Fibroblast of mammary gland (primary cell): Measurements from ENCODE around the gene LRRC47.
"Not testable (repeated sequence)": the region's sequence is repeated elsewhere in the genome, so short reads cannot be mapped to it uniquely, and the experiment has no call there.

Experiments used
- DNase-seq: peaks from one replicate; pipeline ENCODE4 v3.0.0-alpha.2; 2010; ENCODE audit warnings: low read depth
- H3K4me3 ChIP-seq: 2 replicates; pipeline ENCODE4 v1.5.1; 2011; ENCODE audit warnings: low read depth, mild to moderate bottlenecking, low read length, moderate library complexity; ENCODE audit not compliant: control insufficient read depth
- TF ChIP-seq, protein P1 (sequence below): conservative IDR thresholded peaks from 2 replicates; pipeline ENCODE4 v1.5.1; 2011; ENCODE audit warnings: low read depth, low read length, inconsistent platforms; ENCODE audit not compliant: control insufficient read depth, insufficient read depth

Gene LRRC47

DNA sequence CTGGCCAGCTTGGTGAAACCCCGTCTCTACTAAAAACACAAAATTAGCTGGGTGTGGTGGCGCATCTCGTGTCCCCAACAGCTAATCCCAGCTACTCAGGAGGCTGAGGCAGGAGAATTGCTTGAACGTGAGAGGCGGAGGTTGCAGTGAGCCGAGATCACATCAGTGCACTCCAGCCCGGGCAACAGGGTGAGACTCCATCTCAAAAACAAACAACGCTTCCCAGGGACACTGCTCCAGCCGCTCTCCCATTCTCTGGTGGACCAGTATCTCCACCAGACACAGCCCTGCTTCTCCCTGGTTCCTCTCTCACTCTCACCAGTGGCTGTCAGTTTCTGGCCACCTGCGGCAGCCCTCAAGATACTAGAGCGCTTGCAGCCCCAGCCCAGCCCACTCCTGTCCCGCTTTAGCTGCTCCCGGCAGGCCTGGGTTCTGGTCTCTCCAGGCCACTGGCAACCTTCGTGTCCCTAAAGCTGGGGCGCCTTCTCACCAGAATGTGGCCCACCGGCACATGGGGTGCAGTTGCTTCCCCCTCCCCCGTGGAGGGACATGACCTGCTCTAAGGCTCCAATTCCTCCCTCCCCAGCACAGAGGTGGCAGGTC is 20.9 kb upstream of the LRRC47 start:
- TF ChIP-seq, protein P1, sequence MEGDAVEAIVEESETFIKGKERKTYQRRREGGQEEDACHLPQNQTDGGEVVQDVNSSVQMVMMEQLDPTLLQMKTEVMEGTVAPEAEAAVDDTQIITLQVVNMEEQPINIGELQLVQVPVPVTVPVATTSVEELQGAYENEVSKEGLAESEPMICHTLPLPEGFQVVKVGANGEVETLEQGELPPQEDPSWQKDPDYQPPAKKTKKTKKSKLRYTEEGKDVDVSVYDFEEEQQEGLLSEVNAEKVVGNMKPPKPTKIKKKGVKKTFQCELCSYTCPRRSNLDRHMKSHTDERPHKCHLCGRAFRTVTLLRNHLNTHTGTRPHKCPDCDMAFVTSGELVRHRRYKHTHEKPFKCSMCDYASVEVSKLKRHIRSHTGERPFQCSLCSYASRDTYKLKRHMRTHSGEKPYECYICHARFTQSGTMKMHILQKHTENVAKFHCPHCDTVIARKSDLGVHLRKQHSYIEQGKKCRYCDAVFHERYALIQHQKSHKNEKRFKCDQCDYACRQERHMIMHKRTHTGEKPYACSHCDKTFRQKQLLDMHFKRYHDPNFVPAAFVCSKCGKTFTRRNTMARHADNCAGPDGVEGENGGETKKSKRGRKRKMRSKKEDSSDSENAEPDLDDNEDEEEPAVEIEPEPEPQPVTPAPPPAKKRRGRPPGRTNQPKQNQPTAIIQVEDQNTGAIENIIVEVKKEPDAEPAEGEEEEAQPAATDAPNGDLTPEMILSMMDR = no peak
- no peak for DNase-seq
- H3K4me3 ChIP-seq = no peak overlapping the region

DNA sequence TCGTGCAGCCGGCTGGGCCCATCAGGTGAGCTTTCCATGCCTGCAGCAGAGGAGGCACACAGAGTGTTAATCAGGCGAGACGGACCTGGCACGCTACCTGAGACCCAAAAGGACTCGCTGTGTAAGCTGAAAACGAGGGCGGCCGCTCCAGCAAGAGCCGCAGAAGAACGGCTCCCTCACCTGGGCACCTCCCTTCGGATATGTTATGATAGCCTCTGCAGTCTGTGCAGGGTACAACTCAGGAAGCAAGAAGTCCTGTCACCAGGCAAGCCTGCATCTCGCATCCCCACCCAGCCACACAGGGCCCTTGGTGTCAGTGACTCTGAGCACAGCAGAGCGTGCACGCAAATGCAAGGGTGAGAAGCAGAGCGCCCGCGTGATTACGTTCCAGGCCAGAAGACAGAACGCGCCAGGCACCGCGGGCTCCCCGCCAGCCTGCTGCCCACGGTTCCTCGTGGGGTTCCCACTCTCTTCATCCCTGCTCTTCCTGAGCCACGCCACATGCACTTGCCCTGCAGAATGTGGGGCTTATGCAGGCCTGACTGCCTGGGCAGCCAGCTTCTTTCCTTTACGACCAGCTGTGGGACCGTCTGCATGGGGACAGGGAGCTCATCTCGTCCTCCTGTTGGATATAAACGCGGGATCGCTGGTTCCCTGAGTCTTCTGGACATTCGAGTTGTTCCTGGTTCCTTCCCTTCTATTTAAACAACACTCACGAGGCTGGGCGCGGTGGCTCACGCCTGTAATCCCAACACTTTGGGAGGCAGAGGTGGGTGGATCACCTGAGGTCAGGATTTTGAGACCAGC is 20.2 kb upstream of the LRRC47 start:
- TF ChIP-seq, protein P1 = no peak
- H3K4me3 ChIP-seq = no peak overlapping the region
- DNase-seq = no peak

DNA sequence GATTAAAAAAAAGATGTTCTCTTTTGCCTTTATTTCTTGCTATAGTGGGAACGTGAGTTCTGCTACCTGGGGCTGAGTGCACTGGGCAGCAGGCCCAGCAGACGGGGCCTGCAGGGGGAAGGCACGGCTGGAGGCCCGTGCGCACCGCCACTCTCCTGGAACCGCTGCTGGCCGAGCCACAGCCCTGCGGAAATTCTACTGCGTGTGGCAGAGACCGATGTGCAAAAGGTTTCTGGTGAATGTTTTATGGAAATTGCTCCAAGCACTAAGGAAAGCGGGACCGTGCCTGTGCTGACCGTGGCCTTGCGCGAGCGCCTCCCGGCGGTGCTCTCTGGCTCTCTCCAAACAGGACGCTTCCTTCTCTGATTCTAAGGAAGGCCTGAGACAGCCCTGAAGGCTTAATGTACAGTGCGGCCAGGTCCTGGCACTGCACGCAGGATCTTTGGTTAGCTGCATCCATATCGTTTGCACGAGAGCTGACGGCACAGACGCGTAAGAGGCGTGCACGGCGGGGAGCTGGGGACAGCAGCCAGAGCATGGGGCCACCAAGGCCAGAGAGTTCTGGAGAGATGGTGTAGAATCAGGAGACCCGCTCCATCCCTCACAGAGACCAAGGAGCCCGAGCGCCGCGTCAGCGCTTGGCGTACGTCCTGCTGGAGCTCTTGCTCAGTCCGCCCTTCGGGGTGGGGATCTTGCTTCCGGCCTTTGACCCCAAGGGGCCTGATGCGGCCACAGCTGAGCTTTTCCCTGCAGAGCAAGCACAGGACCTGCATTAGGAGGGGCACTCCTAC is 18.7 kb upstream of the LRRC47 start:
- TF ChIP-seq, protein P1 = no peak
- no peak for DNase-seq
- no peak overlapping the region for H3K4me3 ChIP-seq

DNA sequence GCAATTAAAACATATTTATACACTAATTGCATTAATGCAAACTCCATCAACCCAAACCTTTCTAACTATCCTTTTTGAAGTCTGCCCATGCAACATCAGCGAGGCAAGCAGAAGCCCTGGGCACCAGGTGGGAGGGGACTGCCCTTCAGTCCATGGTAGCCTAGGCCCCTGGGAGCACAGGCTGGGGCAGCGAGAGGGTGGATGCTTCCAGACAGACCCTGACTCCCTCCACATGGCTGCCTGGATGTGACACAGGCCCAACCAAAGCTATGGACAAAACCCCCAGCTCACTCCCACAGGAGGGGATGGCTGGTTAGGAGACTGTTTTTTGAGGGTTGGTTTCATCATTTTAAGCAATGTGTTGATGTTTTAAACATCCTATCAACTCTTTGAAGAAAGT is 17.8 kb upstream of the LRRC47 start:
- TF ChIP-seq, protein P1 = no peak
- no peak for DNase-seq
- H3K4me3 ChIP-seq = no peak overlapping the region

DNA sequence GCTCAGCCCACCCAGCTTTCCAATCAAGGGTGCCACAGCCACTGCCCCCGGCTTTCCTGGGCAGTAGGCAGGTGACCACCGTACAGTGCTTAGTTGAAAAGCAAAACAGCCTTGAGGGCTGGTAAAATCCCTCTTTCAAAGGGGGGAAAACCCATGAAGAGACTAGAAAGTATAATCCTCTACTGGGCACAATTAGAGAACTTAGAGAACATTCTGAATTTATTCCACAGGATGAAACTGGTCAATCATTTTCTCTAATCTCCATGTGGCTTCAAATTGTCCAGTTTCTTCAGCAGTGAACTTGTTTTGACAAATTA is 15.3 kb upstream of the LRRC47 start:
- no peak for DNase-seq
- H3K4me3 ChIP-seq = no peak overlapping the region
- TF ChIP-seq, protein P1 = no peak

DNA sequence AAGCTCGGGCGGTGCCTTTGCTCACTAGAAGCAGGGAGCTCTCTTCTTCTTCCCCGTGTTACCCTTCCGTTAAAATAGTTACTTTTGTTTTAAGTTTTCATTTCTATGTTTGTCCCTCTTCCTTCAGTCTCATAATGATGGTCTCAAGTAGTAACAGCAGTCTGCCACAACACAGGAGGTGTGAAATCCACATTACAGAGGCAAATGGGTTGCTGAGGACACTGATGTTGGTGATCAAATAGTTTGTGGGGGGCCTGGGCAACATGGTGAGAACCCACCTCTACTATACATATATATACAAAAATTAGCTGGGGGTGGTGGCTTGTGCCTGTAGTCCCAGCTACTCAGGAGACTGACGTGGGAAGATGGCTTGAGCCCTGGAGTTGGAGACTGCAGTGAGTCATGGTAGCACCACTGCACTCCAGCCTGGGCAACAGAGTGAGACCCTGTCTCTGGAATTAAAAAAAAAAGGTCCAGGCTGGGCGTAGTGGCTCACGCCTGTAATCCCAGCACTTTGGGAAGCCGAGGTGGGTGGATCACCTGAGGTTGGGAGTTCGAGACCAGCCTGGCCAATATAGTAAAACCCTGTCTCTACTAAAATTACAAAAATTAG is 14.0 kb upstream of the LRRC47 start:
- not testable (repeated sequence) for DNase-seq, H3K4me3 ChIP-seq

DNA sequence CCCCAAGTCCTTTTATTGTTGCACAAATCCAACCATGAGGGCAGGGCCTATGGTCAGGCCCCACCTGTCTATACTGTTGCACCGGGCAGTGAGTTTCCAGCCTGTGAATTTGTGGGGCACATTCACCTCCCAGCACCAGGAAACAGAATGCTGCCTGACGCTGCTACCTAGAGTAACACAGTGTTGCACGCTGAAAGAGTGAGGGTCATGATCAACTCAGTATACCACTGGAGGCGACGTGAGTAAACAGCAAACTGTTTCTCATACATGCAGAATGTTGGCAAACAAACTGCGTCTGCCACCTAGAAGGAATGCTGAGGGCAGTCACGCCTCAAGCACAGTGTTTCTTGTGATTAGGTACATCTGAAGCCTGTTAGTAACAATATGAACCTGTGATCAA is 13.4 kb upstream of the LRRC47 start:
- DNase-seq = no peak
- H3K4me3 ChIP-seq = no peak overlapping the region
- TF ChIP-seq, protein P1 = no peak
